ENCODE results near the gene BMPR1A. TPM values are rescaled to one million over a fixed set of nuclear protein-coding genes. Genes with fewer than 3 reads are reported as not detected.

The BMPR1A gene
- total RNA-seq, 2 experiments from 2014 or later: 10.8 to 13.6 TPM

- Mint-ChIP-seq H3K27me3 (peaks cover 1% of the 10 kb centered on the region), H3K4me1 (ENCODE audit: low read depth) (peaks cover 38% of the 10 kb centered on the region), H3K4me3 (peak overlapping the region; percentile 78), H3K9me3 (no peaks in the 10 kb centered on the region), H3K36me3 (peaks cover 4% of the 10 kb centered on the region), H3K27ac (peak overlapping the region; percentile 33)
- ChIA-PET CTCF (interaction anchor here (1.8 kb wide), 1 partner anchor 44 kb away, joined by 10 read pairs; no protein-coding TSS in a partner anchor), POLR2A (interaction anchor here (1.0 to 1.6 kb wide), 3 partner anchors 39 to 339 kb away, joined by 3 to 7 read pairs (median 6); partner anchors contain the start of genes GLUD1 and SHLD2)
- intact Hi-C loops (cut with micrococcal nuclease): loop anchor here (1.0 to 5.0 kb wide), 3 partner anchors 45 to 336 kb away; partner anchors contain the start of gene GLUD1
- DNase-seq: peak; percentile 91
These were observed 494 bp upstream of the BMPR1A start for GRCh38 chr10:86755740-86756510.

- intact Hi-C loops (cut with micrococcal nuclease): loop anchor here (5.0 kb wide), 2 partner anchors 130 to 335 kb away; partner anchors contain the start of gene GLUD1
- H3K27me3 Mint-ChIP-seq: peaks cover 1% of the 10 kb centered on the region
- peaks cover 4% of the 10 kb centered on the region for H3K36me3 Mint-ChIP-seq
- DNase-seq: peak; percentile 24
- H3K9me3 Mint-ChIP-seq: no peaks in the 10 kb centered on the region
- peak overlapping the region; percentile 90 for H3K4me3 Mint-ChIP-seq
- POLR2A ChIA-PET: interaction anchor here (0.6 to 1.3 kb wide), 2 partner anchors 46 to 49 kb away, joined by 4 read pairs; no protein-coding TSS in a partner anchor
- peak overlapping the region; percentile 57 for H3K27ac Mint-ChIP-seq
- H3K4me1 Mint-ChIP-seq (ENCODE audit: low read depth): peaks cover 38% of the 10 kb centered on the region
- CTCF ChIA-PET: interaction anchor here (0.8 to 2.8 kb wide), 3 partner anchors 45 to 142 kb away, joined by 3 to 7 read pairs (median 5); no protein-coding TSS in a partner anchor
These were observed 924 bp downstream of the BMPR1A start for GRCh38 chr10:86757113-86757972.

DNA sequence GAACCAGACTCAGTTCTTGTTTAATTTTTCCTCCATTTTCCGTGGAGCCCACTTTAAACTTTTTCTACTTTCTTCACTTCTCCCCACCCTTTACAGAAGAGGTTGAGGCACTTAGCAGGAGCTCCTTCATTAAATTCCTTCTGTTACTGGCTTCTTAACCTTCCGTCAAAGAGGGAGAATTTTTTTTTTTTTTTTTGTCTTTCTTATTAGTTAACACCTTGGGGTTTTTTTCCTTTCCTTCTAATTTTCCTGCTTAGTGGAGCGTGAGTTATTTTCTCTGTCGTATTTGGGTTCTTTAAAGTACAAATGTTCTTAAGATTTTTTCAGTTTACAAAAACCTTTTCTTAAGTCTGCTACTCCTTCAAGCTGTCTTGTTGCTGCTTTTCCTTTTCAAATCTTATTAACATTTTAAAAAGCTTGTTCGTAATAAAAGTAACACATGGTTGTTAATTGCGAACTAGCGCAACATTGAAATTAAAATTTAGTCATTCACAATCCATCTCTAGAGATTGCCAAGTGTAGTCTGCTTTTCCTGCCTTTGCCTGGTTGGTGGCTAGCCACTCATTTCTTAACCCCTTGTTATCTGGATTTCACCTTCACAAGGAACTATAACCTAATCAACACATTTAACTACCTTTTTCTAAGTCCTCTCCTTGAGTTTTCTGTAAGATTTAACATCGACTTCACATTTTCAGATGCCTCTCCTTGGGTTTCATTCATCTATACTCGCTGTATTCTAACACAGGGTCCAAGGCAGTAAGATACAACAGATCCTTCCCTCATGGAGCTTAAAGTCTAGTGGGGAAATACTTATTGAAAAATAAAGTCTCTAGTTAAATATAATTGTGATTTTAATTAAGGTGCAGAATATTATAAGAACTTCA, 2.0 kb downstream of the BMPR1A start:
- POLR2A ChIA-PET: interaction anchor here (0.6 to 1.3 kb wide), 3 partner anchors 47 to 50 kb away, joined by 3 to 4 read pairs (median 4); no protein-coding TSS in a partner anchor

GRCh38 chr10:86759073-86759672, 2.8 kb downstream of the BMPR1A start:
- no peaks in the 10 kb centered on the region for H3K9me3 Mint-ChIP-seq
- CTCF ChIA-PET: interaction anchor here (2.8 kb wide), 1 partner anchor 47 kb away, joined by 7 read pairs; no protein-coding TSS in a partner anchor
- peaks cover 1% of the 10 kb centered on the region for H3K27me3 Mint-ChIP-seq
- peaks cover 4% of the 10 kb centered on the region for H3K36me3 Mint-ChIP-seq
- intact Hi-C loops (cut with micrococcal nuclease): loop anchor here (5.0 kb wide), 2 partner anchors 128 to 333 kb away; partner anchors contain the start of gene GLUD1
- H3K4me3 Mint-ChIP-seq: no peak overlapping the region
- no peak for DNase-seq
- H3K27ac Mint-ChIP-seq: no peak overlapping the region
- H3K4me1 Mint-ChIP-seq (ENCODE audit: low read depth): peaks cover 39% of the 10 kb centered on the region
- POLR2A ChIA-PET: interaction anchor here (0.7 kb wide), 1 partner anchor 48 kb away, joined by 3 read pairs; no protein-coding TSS in a partner anchor

More for the DNA sequence above, 2.0 kb downstream of the BMPR1A start:
- H3K9me3 Mint-ChIP-seq: no peaks in the 10 kb centered on the region
- H3K27me3 Mint-ChIP-seq: peaks cover 1% of the 10 kb centered on the region
- intact Hi-C loops (cut with micrococcal nuclease): loop anchor here (5.0 kb wide), 2 partner anchors 129 to 334 kb away; partner anchors contain the start of gene GLUD1
- peak overlapping the region; percentile 90 for H3K4me3 Mint-ChIP-seq
- DNase-seq: no peak
- no peak overlapping the region for H3K27ac Mint-ChIP-seq
- peaks cover 39% of the 10 kb centered on the region for H3K4me1 Mint-ChIP-seq (ENCODE audit: low read depth)
- peaks cover 4% of the 10 kb centered on the region for H3K36me3 Mint-ChIP-seq
- CTCF ChIA-PET: interaction anchor here (0.8 to 2.8 kb wide), 2 partner anchors 46 to 141 kb away, joined by 3 to 7 read pairs; no protein-coding TSS in a partner anchor

DNA sequence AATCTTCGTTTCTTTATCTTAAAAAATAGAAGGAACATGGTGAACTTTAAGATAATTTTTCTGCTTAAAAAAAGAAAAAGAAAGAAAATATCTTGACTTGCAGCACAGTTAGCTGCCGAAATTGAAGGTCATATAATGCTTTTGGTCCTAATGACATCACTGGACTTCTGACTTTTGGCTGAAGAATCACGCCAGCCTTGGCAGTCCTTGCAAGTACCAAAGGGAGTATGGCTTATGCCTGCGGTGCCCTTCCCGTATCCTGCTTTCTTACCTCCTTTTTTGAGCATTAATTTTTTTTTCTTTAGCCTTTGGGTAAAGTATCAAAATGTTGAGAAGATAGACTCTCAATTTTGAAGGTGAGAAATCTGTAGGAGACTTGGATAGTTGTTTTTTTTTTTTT, 7.0 kb downstream of the BMPR1A start:
- Mint-ChIP-seq H3K4me1 (ENCODE audit: low read depth) (peaks cover 21% of the 10 kb centered on the region), H3K9me3 (no peaks in the 10 kb centered on the region), H3K27me3 (peaks cover 1% of the 10 kb centered on the region), H3K27ac (no peak overlapping the region), H3K4me3 (no peak overlapping the region), H3K36me3 (no peaks in the 10 kb centered on the region)
- POLR2A ChIA-PET: no interaction called here
- intact Hi-C loops (cut with micrococcal nuclease): no loop called here
- DNase-seq: no peak
- CTCF ChIA-PET: interaction anchor here (0.8 kb wide), 1 partner anchor 203 kb away, joined by 3 read pairs; no protein-coding TSS in a partner anchor

DNA sequence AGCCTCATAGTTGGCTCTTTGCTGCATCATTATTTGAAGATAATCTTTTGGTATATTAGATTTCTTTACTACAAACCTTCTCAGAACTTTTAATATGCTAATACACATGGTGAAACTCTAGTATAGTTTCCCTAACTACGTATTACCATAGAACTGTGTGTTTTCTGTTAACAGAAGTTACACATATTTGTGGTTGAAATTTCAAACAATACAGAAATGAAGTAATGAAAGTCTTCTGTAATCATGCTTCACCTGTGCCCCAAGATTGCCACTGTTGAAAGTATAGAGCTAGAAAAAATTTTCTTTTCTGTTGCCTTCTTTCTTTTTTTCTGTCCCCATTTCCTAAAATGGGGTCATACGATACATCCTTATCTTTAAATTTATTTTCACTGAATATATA, 9.1 kb downstream of the BMPR1A start:
- POLR2A ChIA-PET: no interaction called here
- no peak for DNase-seq
- peaks cover 9% of the 10 kb centered on the region for H3K4me1 Mint-ChIP-seq (ENCODE audit: low read depth)
- H3K9me3 Mint-ChIP-seq: no peaks in the 10 kb centered on the region
- no peaks in the 10 kb centered on the region for H3K27me3 Mint-ChIP-seq
- H3K4me3 Mint-ChIP-seq: no peak overlapping the region
- CTCF ChIA-PET: interaction anchor here (0.9 kb wide), 1 partner anchor 30 kb away, joined by 3 read pairs; no protein-coding TSS in a partner anchor
- intact Hi-C loops (cut with micrococcal nuclease): no loop called here
- H3K27ac Mint-ChIP-seq: no peak overlapping the region
- no peaks in the 10 kb centered on the region for H3K36me3 Mint-ChIP-seq

DNA sequence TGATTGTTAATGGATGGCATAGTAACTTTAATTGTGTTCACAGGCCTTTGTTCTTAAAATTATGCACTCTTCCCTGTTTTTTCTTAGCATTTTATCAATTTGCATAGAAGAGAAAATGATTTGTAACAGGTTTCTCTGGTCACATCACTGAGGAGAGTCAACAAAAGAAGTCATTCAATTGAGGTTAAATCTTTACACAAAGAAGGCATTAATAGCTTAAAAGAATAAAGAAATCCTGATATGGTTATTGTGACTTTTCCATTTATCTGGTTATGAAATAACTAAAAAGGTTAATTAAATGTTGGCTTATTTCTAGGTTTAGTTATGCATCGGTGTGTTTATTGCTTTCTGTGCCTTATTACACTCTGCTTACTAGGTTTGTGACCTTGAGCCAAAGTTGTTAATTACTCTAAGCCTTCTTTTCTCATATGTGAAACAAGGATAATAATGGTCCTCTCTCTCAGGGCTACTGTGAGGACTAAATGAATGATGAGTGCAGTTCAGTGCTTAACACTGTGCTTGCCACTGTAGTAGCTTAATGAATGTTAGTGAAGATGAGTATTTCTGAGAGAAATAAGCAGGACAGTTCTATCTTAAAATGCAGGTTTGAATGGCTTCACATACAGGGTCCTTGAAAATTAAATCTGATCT, 12.1 kb downstream of the BMPR1A start:
- POLR2A ChIA-PET: no interaction called here
- no peaks in the 10 kb centered on the region for H3K27me3 Mint-ChIP-seq
- intact Hi-C loops (cut with micrococcal nuclease): no loop called here
- H3K36me3 Mint-ChIP-seq: no peaks in the 10 kb centered on the region
- DNase-seq: no peak
- H3K4me3 Mint-ChIP-seq: no peak overlapping the region
- H3K4me1 Mint-ChIP-seq (ENCODE audit: low read depth): peaks cover 8% of the 10 kb centered on the region
- no peaks in the 10 kb centered on the region for H3K9me3 Mint-ChIP-seq
- H3K27ac Mint-ChIP-seq: no peak overlapping the region
- CTCF ChIA-PET: no interaction called here

GRCh38 chr10:86769991-86770390, 13.6 kb downstream of the BMPR1A start:
- H3K4me3 Mint-ChIP-seq: no peak overlapping the region
- H3K27ac Mint-ChIP-seq: no peak overlapping the region
- CTCF ChIA-PET: interaction anchor here (0.5 kb wide), 1 partner anchor 67 kb away, joined by 3 read pairs; no protein-coding TSS in a partner anchor
- peaks cover 10% of the 10 kb centered on the region for H3K4me1 Mint-ChIP-seq (ENCODE audit: low read depth)
- POLR2A ChIA-PET: no interaction called here
- no peaks in the 10 kb centered on the region for H3K36me3 Mint-ChIP-seq
- H3K27me3 Mint-ChIP-seq: no peaks in the 10 kb centered on the region
- intact Hi-C loops (cut with micrococcal nuclease): no loop called here
- no peaks in the 10 kb centered on the region for H3K9me3 Mint-ChIP-seq
- no peak for DNase-seq

DNA sequence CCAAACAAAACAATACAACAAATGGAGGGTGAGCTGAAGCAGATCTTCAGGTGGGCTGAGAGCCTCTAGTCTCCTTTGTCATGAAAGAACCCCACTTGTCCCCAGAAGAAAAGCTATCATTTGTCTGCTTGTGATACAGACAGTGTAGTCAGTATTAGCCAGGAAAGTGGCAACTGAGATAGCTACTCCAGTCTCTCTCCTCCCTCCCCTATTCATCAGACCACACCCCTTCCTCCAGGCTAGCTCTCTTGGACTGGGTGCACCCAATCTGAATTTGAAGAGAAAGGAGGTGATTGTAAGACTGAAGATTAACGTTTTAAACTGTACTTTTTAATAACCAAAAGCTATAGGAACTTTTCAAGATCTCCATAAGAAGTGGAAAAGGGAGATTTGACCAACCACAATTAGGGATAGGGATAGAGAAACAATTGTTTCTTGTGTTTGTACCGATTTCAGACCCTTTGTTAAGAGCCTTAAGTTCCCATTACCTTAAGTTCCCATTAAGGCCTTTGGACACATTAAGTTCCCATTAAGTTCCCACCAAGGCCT, 14.1 kb downstream of the BMPR1A start:
- CTCF ChIA-PET: interaction anchor here (0.5 kb wide), 1 partner anchor 66 kb away, joined by 3 read pairs; no protein-coding TSS in a partner anchor
- no peaks in the 10 kb centered on the region for H3K9me3 Mint-ChIP-seq
- peaks cover 12% of the 10 kb centered on the region for H3K4me1 Mint-ChIP-seq (ENCODE audit: low read depth)
- H3K36me3 Mint-ChIP-seq: no peaks in the 10 kb centered on the region
- H3K4me3 Mint-ChIP-seq: no peak overlapping the region
- no peak overlapping the region for H3K27ac Mint-ChIP-seq
- no peak for DNase-seq
- POLR2A ChIA-PET: no interaction called here
- no peaks in the 10 kb centered on the region for H3K27me3 Mint-ChIP-seq
- intact Hi-C loops (cut with micrococcal nuclease): no loop called here

DNA sequence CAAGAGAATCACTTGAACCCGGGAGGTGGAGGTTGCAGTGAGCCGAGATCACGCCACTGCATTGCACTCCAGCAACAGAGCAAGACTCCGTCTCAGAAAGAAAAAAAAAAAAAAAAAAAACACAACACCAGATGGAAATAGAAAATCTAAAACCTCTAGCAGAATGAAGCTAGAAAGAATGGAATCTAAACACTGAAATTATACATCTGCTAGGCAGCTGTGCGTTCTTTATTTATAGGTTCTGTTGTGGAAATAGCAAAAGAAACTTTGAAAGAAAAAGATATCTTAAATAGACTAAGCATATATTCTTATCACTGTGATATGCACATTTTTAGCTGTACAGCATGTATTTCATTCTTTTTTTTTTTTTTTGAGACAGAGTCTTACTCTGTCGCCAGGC, 17.1 kb downstream of the BMPR1A start:
- intact Hi-C loops (cut with micrococcal nuclease): no loop called here
- ChIA-PET POLR2A (no interaction called here), CTCF (no interaction called here)
- no peaks in the 10 kb centered on the region for H3K9me3 Mint-ChIP-seq
- peaks cover 2% of the 10 kb centered on the region for H3K36me3 Mint-ChIP-seq
- H3K27ac Mint-ChIP-seq: no peak overlapping the region
- H3K4me1 Mint-ChIP-seq (ENCODE audit: low read depth): peaks cover 10% of the 10 kb centered on the region
- H3K27me3 Mint-ChIP-seq: no peaks in the 10 kb centered on the region
- H3K4me3 Mint-ChIP-seq: no peak overlapping the region
- DNase-seq: no peak
